HTERT RPE-1 (cell line): ENCODE data around the gene ATG7.
"Not testable (repeated sequence)": the region's sequence is repeated elsewhere in the genome, so short reads cannot be mapped to it uniquely, and the experiment has no call there.

ENCODE experiments used
- in situ Hi-C: fragments of 300-500 bp; cut with MboI; formaldehyde crosslinking; loops from 4 replicates; pipeline ENCODE4 v1.14.3; 2020; ENCODE audit warnings: low sequenced_read_pairs

Gene ATG7

DNA sequence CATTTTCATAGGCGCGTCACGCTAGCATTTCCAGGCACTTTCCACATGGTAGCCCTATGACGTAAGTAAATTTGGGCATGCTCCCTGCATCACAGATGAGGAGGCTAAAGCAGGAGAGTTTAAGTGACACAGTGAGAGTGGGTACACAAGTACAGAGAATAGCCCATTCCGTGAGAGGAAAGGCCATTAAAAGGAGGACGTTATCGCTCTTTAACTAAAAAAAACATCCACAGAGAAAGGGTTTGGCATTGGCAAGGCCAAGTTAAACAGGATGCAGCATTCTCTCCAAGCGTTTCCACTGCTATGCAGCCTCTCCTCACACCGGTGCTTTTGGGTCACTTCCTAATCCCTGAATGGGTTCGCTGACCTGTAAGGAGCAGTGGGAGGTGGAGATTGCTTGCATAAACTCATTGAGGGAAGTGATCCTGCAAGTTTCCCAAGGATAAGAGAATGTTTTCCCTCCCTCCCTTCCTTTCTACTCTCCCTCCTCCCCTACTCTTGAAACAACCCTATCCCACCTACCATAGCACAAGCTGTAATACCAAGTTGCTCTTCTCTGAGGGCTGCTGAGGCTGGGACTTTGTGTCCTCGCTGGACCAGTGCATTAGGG is 223.9 kb downstream of the ATG7 start:
- in situ Hi-C loops = no loop called here

DNA sequence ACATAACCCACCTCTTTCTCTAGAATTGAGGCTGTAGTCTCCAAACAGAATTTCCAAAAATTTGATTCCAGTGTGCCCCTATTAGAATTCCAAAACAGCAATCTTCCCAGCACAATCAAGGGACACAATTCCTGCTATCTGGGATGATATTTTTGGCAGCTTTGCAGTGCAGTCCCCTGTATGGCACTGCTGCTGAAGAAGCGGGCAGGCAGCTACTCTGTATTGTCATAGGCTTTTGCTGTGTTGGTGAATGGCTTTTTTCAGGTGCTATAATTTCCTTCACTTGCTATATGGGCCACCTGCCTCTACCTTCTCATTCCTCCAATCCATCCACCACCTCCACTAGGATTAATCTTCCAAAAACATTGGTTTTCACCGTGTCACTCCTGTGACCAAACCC is 226.0 kb downstream of the ATG7 start:
- in situ Hi-C loops = no loop called here

DNA sequence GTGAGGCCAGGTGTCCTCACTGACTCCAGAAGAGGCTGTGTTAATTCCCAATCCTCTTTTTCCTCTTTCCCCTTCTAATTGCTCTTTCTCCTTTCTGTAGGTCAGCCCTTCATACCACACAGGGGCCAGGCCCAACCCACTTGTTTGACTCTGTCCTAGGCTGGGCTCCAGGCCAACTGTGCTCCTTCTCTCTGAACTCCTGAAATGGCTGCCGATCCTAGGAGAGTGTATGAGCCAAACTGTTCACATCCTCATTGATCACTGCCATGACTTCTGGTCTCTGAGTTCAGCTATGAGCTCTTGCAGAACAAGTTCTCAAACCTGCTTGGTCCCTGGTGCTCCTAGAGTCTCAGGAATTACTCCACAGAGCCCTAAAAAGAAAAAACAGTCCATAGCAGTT is 226.4 kb downstream of the ATG7 start:
- in situ Hi-C loops = no loop called here

DNA sequence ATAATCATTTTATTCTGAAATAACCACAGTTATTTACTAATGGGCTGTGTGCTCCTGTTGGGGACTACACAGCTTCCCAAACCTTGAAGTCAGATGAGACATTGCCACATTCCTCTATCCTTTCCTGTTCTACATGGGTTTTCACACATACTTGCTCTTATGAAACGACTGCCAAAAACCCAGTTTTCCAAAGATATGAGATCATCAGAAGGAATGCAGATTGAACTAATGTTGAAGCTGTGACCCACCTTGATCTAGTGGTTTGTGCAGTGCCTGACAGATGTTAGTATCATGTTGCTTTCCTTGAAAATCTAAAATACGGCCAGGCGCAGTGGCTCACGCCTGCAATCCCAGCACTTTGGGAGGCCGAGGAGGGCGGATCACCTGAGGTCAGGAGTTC is 226.9 kb downstream of the ATG7 start:
- in situ Hi-C loops = no loop called here

DNA sequence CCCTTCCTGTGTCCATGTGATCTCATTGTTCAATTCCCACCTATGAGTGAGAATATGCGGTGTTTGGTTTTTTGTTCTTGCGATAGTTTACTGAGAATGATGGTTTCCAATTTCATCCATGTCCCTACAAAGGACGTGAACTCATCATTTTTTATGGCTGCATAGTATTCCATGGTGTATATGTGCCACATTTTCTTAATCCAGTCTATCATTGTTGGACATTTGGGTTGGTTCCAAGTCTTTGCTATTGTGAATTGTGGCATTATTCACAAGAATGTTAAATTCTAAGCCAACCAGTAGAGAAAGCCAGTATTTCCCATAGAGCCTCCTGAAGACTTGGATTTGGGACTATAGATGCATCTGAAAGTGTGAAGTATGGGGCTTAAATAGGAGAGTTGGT is 230.2 kb downstream of the ATG7 start:
- in situ Hi-C loops = not testable (repeated sequence)

GRCh38 chr3:11507719-11508118 is 235.5 kb downstream of the ATG7 start:
- in situ Hi-C loops = no loop called here

DNA sequence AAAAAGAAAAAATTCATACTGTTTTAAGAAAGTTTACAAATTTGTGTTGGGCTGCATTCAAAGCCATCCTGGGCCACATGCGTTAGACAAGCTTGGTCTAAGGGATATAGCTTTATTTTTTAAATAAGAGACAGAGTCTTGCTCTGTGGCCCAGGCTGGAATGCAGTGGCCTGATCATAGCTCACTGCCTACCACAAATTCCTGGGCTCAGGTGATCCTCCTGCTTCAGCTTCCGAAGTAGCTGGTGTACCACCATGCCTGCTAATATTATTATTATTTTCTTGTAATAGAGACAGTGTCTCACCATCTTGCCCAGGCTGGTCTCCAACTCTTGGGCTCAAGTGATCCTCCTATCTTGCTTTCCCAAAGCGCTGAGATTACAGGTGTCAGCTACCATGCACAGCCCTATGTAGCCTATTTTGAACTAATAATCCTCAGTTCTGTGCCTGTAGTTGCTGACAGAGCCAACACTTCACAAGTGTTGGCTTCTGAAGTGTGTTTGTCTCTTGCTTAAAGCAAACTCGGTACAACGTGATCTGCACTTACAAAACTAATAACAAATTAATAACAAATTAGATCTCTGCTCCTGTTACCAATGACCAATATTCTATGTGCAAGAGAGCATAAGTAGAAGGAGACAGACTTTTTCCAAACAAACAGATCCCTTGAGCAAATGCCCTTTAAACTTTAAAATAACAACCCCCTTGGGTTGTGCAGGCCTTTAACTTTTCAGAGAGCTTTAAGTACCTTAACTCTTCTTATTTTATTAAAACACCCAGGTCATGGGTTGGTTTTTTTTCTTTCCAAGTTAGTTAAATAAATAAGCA is 236.4 kb downstream of the ATG7 start:
- in situ Hi-C loops = no loop called here

GRCh38 chr3:11509173-11510000 is 237.2 kb downstream of the ATG7 start:
- in situ Hi-C loops = no loop called here

DNA sequence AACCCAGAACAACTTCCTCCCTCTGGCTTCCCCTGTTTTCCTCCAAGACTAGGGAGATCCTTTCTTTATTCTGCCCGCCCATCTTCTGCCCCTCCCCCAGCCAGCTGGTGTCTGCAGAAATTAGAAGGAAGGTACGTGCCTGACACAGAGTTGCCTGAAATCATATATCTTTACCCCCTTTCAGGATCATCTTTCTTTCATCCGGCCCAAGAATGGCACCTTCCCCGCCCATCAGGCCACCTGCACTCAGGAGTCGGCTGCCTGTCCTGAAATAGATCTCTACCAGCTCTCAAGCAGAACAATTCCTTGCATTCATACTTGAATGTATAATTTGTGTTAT is 237.8 kb downstream of the ATG7 start:
- in situ Hi-C loops = no loop called here

DNA sequence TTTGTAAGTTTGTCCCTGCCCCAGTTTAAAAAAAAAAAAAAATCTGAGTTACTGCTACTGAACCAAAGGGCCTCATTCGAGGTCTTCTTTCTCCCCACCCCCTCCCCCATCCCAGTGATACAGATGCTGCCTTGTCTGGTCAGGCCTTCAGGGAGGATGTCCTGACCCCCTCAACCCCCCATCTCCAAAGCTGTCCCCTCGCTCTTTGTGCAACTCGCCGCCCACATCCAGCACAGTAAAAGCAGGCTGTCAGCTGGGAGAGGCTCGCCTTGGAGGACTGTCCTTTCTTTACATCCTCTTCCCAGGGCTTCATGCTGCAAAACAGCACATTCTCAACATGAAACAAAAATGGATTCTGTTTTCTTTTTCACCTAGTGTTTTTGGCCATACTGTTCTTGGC is 238.2 kb downstream of the ATG7 start:
- in situ Hi-C loops = no loop called here

DNA sequence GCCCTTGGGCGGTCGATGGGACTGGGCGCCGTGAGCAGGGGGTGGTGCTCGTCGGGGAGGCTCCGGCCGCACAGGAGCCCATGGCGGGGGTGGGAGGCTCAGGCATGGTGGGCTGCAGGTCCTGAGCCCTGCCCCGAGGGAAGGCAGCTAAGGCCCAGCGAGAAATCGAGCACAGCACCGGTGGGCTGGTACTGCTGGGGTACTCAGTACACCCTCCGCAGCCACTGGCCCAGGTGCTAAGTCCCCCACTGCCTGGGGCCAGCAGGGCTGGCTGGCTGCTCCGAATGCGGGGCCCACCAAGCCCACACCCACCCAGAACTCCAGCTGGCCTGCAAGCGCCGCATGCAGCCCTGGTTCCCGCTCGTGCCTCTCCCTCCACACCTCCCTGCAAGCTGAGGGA is 239.4 kb downstream of the ATG7 start:
- in situ Hi-C loops = not testable (repeated sequence)

DNA sequence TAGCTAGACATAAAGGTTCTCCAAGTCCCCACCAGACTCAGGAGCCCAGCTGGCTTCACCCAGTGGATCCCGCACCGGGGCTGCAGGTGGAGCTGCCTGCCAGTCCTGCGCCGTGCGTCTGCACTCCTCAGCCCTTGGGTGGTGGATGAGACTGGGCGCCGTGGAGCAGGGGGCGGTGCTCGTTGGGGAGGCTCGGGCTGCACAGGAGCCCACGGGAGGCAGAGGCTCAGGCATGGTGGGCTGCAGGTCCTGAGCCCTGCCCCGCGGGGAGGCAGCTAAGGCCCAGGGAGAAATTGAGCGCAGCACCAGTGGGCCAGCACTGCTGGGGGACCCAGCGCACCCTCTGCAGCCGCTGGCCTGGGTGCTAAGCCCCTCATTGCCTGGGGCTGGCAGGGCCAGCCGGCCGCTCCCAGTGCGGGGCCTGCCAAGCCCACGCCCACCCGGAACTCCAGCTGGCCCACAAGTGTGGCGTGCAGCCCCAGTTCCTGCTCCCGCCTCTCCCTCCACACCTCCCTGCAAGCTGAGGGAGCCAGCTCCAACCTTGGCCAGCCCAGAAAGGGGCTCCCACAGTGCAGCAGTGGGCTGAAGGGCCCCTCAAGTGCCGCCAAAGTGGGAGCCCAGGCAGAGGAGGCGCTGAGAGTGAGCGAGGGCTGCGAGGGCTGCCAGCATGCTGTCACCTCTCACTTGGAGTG is 241.1 kb downstream of the ATG7 start:
- in situ Hi-C loops = not testable (repeated sequence)

DNA sequence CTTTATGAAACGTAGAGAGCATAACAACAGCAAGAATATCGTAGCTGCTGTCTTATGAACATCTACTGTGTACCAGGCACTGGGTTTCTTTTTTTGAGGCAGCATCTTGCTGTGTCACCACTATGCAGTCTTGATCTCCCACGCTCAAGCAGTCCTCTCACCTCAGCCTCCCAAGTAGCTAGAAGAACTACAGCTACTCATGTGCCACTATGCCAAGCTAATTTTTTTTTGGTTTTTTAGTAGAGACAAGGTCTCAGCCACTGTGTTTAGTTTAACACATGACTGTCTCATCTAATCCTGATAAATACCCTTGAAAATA is 241.6 kb downstream of the ATG7 start:
- in situ Hi-C loops = no loop called here

DNA sequence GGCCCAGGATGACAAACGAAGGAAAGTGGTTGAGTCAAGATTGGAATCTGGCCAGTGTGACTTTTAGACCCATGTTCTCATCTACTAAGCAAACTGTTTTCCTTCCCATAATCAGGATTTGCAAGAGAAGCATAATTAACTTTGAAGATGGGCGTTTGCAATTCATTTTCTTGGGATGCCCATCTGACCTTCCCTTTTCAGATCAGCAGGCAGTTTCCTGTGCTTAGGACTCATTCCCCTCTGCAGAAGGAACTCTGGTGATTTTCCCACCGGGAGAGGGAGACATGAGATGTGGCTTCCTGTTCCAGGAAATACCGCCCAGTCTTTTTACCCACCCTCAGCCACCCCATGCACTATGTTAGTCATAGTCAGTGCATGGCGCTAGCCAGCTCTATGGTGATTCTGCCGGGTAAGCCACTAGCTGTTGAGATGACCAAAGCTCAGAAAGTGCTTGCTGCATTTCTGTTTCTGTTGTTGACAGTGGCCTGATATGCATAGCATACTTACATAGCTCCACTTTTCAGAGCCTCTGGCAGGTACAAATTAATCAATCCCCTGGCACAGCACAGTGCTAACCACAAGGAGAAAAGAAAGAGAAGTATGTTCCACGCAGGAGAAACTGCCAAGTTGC is 242.1 kb downstream of the ATG7 start:
- in situ Hi-C loops = no loop called here

- in situ Hi-C loops = no loop called here
Measured at GRCh38 chr3:11517601-11518000, 245.4 kb downstream of the ATG7 start.

GRCh38 chr3:11521167-11521566 is 249.0 kb downstream of the ATG7 start:
- in situ Hi-C loops = no loop called here

- in situ Hi-C loops = no loop called here
Measured at GRCh38 chr3:11522398-11522715, 250.2 kb downstream of the ATG7 start.

DNA sequence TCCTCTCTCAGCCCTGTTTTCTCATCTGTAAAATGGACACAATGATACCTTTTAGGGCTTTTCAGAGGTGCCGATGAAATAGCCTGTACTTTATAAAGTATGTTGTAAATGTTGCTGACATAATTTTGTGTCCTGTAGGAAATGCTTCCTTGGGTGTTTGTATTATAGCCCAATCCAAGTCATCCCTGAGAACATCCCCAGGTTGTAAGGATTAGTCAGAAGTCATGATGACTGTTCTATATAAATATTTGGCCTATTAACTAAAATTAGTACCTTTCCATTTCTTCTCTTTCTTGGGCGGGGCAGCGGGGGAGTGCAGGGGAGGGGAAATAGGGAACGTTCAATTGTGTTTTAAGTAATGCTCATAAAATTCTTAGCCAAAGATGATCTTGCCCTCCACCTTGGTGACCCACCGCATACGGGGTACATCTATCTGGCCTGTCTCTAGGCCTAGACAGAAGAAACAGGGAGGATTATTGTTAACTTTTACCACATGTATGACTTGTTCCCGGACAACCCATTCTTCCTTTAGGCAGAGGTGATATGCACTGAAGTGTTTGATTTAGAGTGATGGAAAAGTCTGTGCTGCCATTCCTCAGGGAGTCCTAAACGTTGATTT is 250.9 kb downstream of the ATG7 start:
- in situ Hi-C loops = no loop called here

DNA sequence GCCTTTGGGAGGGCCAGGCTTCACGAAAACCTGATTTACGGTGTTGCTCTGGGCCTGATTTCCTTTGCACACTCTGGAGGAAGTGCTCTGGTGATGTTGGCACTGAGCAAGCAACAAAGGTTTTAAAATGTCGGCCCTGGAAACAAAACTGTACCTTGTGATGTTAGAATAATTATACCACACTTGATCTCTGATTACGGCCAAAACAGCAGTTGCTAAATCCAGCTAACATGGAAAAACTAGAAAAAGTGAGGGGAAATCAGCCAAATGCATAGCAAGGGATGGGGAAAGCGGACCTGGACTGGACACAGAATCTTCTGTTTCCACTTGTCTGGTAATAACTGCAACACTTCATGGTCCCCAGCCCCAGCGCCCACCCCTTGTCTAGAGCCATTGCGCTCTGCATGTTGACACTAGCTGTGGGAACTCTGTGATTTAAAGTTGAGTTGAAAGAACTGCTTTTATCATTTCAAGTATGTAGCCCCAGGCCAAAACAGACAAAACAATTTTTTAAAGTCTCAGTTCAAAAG is 251.4 kb downstream of the ATG7 start:
- in situ Hi-C loops = no loop called here

DNA sequence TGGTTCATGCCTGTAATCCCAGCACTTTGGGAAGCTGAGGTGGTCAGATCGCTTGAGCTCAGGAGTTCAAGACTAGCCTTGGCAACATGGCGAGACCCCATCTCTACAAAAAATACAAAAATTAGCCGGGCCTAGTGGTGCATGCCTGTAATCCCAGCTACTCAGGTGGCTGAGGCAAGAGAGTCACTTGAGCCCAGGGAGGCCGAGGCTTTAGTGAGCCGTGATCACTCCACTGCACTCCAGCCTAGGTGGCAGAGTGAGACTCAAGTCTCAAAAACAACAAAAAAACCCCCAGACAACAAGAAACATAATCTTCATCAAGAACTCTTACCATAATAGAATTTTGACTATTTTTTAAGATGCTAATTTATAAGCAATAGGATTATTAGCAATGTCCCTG is 253.9 kb downstream of the ATG7 start:
- in situ Hi-C loops = not testable (repeated sequence)

DNA sequence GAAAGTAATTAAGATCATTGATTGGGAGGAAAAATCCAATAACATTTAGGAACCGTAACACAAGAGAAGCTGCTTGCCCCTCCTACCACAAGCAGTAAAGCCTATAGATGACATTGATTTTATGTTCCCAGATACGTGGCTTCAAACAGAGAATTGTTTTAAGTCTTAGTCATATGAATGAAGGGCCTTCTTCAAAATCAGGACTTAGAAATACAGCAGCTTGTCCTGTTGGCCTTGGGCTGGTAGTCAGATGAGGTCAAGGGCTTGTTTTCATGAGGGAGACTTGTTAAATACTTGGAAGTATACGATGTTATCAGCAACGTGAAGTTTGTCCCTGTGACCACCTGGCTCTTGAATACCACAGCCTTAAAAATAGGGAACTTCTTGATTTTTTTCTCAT is 257.1 kb downstream of the ATG7 start:
- in situ Hi-C loops = no loop called here
